Measurements from ENCODE around the gene HADHA. TPM values are rescaled to one million over a fixed set of nuclear protein-coding genes. Genes with fewer than 3 reads are reported as not detected.

HADHA gene
- polyA plus RNA-seq, 1 donor from 2014 or later: 40.0 TPM

DNA sequence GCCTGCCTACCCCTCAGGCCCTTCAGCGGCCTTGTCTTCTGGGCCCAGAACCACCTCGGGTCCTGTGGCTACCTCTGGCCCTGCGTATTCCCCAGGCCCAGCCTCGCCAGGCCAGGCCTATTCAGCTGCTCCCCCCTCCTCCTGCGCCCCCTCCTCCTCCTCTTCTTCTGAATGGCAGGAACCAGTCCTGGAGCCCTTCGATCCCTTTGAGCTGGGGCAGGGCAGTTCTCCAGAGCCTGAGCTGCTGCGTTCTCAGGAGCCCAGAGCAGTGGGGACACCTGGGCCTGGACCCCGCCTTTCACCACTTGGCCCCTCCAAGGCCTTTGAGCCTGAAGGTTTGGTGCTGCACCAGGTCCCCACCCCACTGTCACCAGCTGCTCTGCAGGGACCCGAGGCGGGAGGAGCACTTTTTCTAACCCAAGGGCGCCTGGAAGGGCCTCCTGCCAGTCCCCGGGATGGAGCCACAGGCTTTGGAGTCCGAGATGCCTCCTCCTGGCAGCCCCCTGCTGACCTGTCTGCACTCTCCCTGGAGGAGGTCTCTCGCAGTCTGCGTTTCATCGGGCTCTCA is 56.8 kb downstream of the HADHA start:
- no peaks in the 10 kb centered on the region for H3K27me3 ChIP-seq (ENCODE audit: insufficient read depth, low read depth, low read length)
- no peak overlapping the region for H3K4me3 ChIP-seq (ENCODE audit: low read length)
- no peak overlapping the region for H3K27ac ChIP-seq (ENCODE audit: low read length)
- no peaks in the 10 kb centered on the region for H3K9me2 ChIP-seq (ENCODE audit: insufficient read depth, low read length)
- H3K36me3 ChIP-seq (ENCODE audit: insufficient read depth, low read length): no peaks in the 10 kb centered on the region
- H2AFZ ChIP-seq (ENCODE audit: low read depth, low read length): no peak overlapping the region
- H3K9me3 ChIP-seq (ENCODE audit: low read length): no peaks in the 10 kb centered on the region
- H3F3A ChIP-seq (ENCODE audit: insufficient read depth, low read length, poor library complexity, severe bottlenecking): no peaks in the 10 kb centered on the region
- TF ChIP-seq MXI1 (conservative IDR thresholded peaks at IDR 0.05; ENCODE audit: poor library complexity, severe bottlenecking) (no peak), EZH2 (IDR thresholded peaks at IDR 0.05; ENCODE audit: borderline replicate concordance, insufficient read depth, low read length, poor library complexity, severe bottlenecking) (no peak), RAD21 (conservative IDR thresholded peaks at IDR 0.05) (no peak), SMC3 (conservative IDR thresholded peaks at IDR 0.05; ENCODE audit: poor library complexity) (no peak), POLR2AphosphoS5 (IDR thresholded peaks at IDR 0.05) (no peak), EP300 (conservative IDR thresholded peaks at IDR 0.05; ENCODE audit: poor library complexity, severe bottlenecking) (no peak), TAF1 (IDR thresholded peaks at IDR 0.05; ENCODE audit: low read depth) (no peak)
- TF ChIP-seq, protein P1, sequence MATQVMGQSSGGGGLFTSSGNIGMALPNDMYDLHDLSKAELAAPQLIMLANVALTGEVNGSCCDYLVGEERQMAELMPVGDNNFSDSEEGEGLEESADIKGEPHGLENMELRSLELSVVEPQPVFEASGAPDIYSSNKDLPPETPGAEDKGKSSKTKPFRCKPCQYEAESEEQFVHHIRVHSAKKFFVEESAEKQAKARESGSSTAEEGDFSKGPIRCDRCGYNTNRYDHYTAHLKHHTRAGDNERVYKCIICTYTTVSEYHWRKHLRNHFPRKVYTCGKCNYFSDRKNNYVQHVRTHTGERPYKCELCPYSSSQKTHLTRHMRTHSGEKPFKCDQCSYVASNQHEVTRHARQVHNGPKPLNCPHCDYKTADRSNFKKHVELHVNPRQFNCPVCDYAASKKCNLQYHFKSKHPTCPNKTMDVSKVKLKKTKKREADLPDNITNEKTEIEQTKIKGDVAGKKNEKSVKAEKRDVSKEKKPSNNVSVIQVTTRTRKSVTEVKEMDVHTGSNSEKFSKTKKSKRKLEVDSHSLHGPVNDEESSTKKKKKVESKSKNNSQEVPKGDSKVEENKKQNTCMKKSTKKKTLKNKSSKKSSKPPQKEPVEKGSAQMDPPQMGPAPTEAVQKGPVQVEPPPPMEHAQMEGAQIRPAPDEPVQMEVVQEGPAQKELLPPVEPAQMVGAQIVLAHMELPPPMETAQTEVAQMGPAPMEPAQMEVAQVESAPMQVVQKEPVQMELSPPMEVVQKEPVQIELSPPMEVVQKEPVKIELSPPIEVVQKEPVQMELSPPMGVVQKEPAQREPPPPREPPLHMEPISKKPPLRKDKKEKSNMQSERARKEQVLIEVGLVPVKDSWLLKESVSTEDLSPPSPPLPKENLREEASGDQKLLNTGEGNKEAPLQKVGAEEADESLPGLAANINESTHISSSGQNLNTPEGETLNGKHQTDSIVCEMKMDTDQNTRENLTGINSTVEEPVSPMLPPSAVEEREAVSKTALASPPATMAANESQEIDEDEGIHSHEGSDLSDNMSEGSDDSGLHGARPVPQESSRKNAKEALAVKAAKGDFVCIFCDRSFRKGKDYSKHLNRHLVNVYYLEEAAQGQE (IDR thresholded peaks at IDR 0.05; ENCODE audit: borderline replicate concordance): no peak
- TF ChIP-seq, protein P2, sequence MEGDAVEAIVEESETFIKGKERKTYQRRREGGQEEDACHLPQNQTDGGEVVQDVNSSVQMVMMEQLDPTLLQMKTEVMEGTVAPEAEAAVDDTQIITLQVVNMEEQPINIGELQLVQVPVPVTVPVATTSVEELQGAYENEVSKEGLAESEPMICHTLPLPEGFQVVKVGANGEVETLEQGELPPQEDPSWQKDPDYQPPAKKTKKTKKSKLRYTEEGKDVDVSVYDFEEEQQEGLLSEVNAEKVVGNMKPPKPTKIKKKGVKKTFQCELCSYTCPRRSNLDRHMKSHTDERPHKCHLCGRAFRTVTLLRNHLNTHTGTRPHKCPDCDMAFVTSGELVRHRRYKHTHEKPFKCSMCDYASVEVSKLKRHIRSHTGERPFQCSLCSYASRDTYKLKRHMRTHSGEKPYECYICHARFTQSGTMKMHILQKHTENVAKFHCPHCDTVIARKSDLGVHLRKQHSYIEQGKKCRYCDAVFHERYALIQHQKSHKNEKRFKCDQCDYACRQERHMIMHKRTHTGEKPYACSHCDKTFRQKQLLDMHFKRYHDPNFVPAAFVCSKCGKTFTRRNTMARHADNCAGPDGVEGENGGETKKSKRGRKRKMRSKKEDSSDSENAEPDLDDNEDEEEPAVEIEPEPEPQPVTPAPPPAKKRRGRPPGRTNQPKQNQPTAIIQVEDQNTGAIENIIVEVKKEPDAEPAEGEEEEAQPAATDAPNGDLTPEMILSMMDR (IDR thresholded peaks at IDR 0.05; ENCODE audit: poor library complexity, severe bottlenecking): no peak
- H3K79me2 ChIP-seq (replicated peaks; ENCODE audit: insufficient read depth, low read length): no peaks in the 10 kb centered on the region
- H3K4me2 ChIP-seq (ENCODE audit: low read length): no peak overlapping the region
- H3K9ac ChIP-seq (ENCODE audit: low read length): no peak overlapping the region
- H4K20me1 ChIP-seq (ENCODE audit: insufficient read depth): no peaks in the 10 kb centered on the region

DNA sequence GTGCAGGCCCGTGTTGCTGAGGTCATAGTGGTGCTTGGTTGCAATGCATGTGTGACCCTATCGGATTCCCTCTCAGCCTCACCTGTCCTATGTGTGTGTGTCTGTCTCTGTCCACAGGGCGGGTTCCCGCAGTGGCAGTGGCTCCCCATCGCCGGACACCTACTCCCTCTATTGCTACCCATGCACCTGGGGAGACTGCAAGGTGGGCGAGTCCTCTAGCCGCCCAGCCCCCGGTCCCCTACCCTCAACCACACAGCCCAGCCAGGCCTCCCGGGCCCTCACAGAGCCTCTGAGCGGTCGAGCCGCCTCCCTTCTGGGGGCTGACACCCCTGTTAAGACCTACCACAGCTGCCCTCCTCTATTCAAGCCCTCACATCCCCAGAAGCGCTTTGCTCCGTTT is 57.3 kb downstream of the HADHA start:
- H3K4me3 ChIP-seq (ENCODE audit: low read length): no peak overlapping the region
- no peaks in the 10 kb centered on the region for H4K20me1 ChIP-seq (ENCODE audit: insufficient read depth)
- H3F3A ChIP-seq (ENCODE audit: insufficient read depth, low read length, poor library complexity, severe bottlenecking): no peaks in the 10 kb centered on the region
- TF ChIP-seq TAF1 (IDR thresholded peaks at IDR 0.05; ENCODE audit: low read depth) (no peak), EZH2 (IDR thresholded peaks at IDR 0.05; ENCODE audit: borderline replicate concordance, insufficient read depth, low read length, poor library complexity, severe bottlenecking) (no peak), EP300 (conservative IDR thresholded peaks at IDR 0.05; ENCODE audit: poor library complexity, severe bottlenecking) (no peak), SMC3 (conservative IDR thresholded peaks at IDR 0.05; ENCODE audit: poor library complexity) (no peak), RAD21 (conservative IDR thresholded peaks at IDR 0.05) (no peak)
- TF ChIP-seq, protein P2 (IDR thresholded peaks at IDR 0.05; ENCODE audit: poor library complexity, severe bottlenecking): no peak
- H3K9me3 ChIP-seq (ENCODE audit: low read length): no peaks in the 10 kb centered on the region
- H2AFZ ChIP-seq (ENCODE audit: low read depth, low read length): no peak overlapping the region
- no peaks in the 10 kb centered on the region for H3K36me3 ChIP-seq (ENCODE audit: insufficient read depth, low read length)
- no peaks in the 10 kb centered on the region for H3K79me2 ChIP-seq (replicated peaks; ENCODE audit: insufficient read depth, low read length)
- H3K27ac ChIP-seq (ENCODE audit: low read length): no peak overlapping the region
- H3K4me2 ChIP-seq (ENCODE audit: low read length): no peak overlapping the region
- H3K27me3 ChIP-seq (ENCODE audit: insufficient read depth, low read depth, low read length): no peaks in the 10 kb centered on the region
- H3K9ac ChIP-seq (ENCODE audit: low read length): no peak overlapping the region
- no peaks in the 10 kb centered on the region for H3K9me2 ChIP-seq (ENCODE audit: insufficient read depth, low read length)

Data from neural cell (in vitro differentiated cells).